Vagina (tissue), 2 donors: ENCODE measurements around the gene CCDC33. TPM values are rescaled to one million over a fixed set of nuclear protein-coding genes. Genes with fewer than 3 reads are reported as not detected.

Experiments used
- DNase-seq, 2 donors: peaks; one replicate each; pipeline ENCODE4 v3.0.0-alpha.2; 2017; ENCODE audit errors: extremely low spot score in 2 of 2
- H3K27ac ChIP-seq: fragments of 200-600 bp; sonication (generic); one replicate; pipeline ENCODE4 v1.5.1; 2019
- H3K27me3 ChIP-seq: fragments of 200-600 bp; sonication (generic); one replicate; pipeline ENCODE4 v1.5.1; 2019
- H3K36me3 ChIP-seq, 2 donors: fragments of 200-600 bp; sonication (generic); one replicate each; pipeline ENCODE4 v1.5.1; 2017 to 2019
- H3K4me1 ChIP-seq: fragments of 200-600 bp; sonication (generic); one replicate; pipeline ENCODE4 v1.5.1; 2019
- H3K4me3 ChIP-seq, 2 donors: fragments of 200-600 bp; sonication (generic); 1 replicate in 1 of 2; 2 replicates in 1 of 2; pipeline ENCODE4 v1.5.1; 2016 to 2019
- H3K9me3 ChIP-seq: fragments of 200-600 bp; sonication (generic); one replicate; pipeline ENCODE4 v1.5.1; 2019
- CTCF ChIP-seq, 3 experiments: fragments of 450-650 bp in 2 of 3; fragments of 200-600 bp in 1 of 3; sonication (generic) in 1 of 3; IDR thresholded peaks; one replicate each; pipeline ENCODE4 v1.5.1; 2017 to 2019; ENCODE audit warnings: antibody characterized with exemption in 3 of 3, mild to moderate bottlenecking in 2 of 3, moderate library complexity in 2 of 3
- POLR2A ChIP-seq, 2 donors: fragments of 450-650 bp; IDR thresholded peaks; one replicate each; pipeline ENCODE4 v1.6.1; 2017; ENCODE audit warnings: antibody characterized with exemption in 2 of 2, mild to moderate bottlenecking in 2 of 2, moderate library complexity in 2 of 2
- POLR2AphosphoS5 ChIP-seq, 2 donors: sonication (generic); formaldehyde crosslinking; IDR thresholded peaks; one replicate each; pipeline ENCODE4 v1.9.0; 2017; ENCODE audit warnings: antibody characterized with exemption in 2 of 2, mild to moderate bottlenecking in 2 of 2, low read depth in 1 of 2; ENCODE audit not compliant: insufficient read depth in 1 of 2
- intact Hi-C: fragments of 100-400 bp; cut with DNase I; formaldehyde crosslinking; loops from one replicate; pipeline ENCODE4 v1.15.1; 2023
- total RNA-seq: library from RNA; depleted of rRNA; stranded (reverse); fragments of >200 nt; gene quantifications from one replicate; pipeline ENCODE4 v1.2.3, GENCODE V29; 2016

Gene CCDC33
- total RNA-seq, 1 donor from 2014 or later: not detected

GRCh38 chr15:74245342-74245931, 9.3 kb downstream of the CCDC33 start:
- Histone ChIP-seq H3K27ac (no peak overlapping the region), H3K4me1 (peaks cover 20% of the 10 kb centered on the region), H3K36me3 (no peaks in the 10 kb centered on the region), H3K27me3 (no peaks in the 10 kb centered on the region), H3K9me3 (no peaks in the 10 kb centered on the region), H3K4me3 (no peak overlapping the region)
- intact Hi-C loops: no loop called here
- TF ChIP-seq CTCF (IDR thresholded peaks at IDR 0.05): no peak
- TF ChIP-seq POLR2AphosphoS5 (IDR thresholded peaks at IDR 0.05; ENCODE audit: insufficient read depth in 1 of 2, low read depth in 1 of 2): no peak
- no peak for TF ChIP-seq POLR2A (IDR thresholded peaks at IDR 0.05)
- DNase-seq: no peak

- no peaks in the 10 kb centered on the region for H3K36me3 ChIP-seq
- no peaks in the 10 kb centered on the region for H3K27me3 ChIP-seq
- no peak overlapping the region for H3K27ac ChIP-seq
- no peak for TF ChIP-seq POLR2A (IDR thresholded peaks at IDR 0.05)
- TF ChIP-seq CTCF (IDR thresholded peaks at IDR 0.05): no peak
- no peak for TF ChIP-seq POLR2AphosphoS5 (IDR thresholded peaks at IDR 0.05; ENCODE audit: insufficient read depth in 1 of 2, low read depth in 1 of 2)
- H3K4me3 ChIP-seq: no peak overlapping the region
- no peaks in the 10 kb centered on the region for H3K9me3 ChIP-seq
- intact Hi-C loops: no loop called here
- no peak for DNase-seq
- peaks cover 19% of the 10 kb centered on the region for H3K4me1 ChIP-seq
Observed at GRCh38 chr15:74250266-74250665, 14.1 kb downstream of the CCDC33 start.

GRCh38 chr15:74251131-74251811, 15.1 kb downstream of the CCDC33 start:
- TF ChIP-seq POLR2AphosphoS5 (IDR thresholded peaks at IDR 0.05; ENCODE audit: insufficient read depth in 1 of 2, low read depth in 1 of 2) (no peak), CTCF (IDR thresholded peaks at IDR 0.05) (no peak)
- no peaks in the 10 kb centered on the region for H3K27me3 ChIP-seq
- H3K9me3 ChIP-seq: no peaks in the 10 kb centered on the region
- peaks cover 12% of the 10 kb centered on the region for H3K4me1 ChIP-seq
- no peak overlapping the region for H3K27ac ChIP-seq
- no peak for DNase-seq
- no peaks in the 10 kb centered on the region for H3K36me3 ChIP-seq
- intact Hi-C loops: no loop called here
- no peak overlapping the region for H3K4me3 ChIP-seq

GRCh38 chr15:74252291-74252690, 16.2 kb downstream of the CCDC33 start:
- Histone ChIP-seq H3K4me1 (peaks cover 12% of the 10 kb centered on the region), H3K9me3 (no peaks in the 10 kb centered on the region), H3K4me3 (no peak overlapping the region), H3K27me3 (no peaks in the 10 kb centered on the region), H3K27ac (no peak overlapping the region), H3K36me3 (no peaks in the 10 kb centered on the region)
- TF ChIP-seq CTCF (IDR thresholded peaks at IDR 0.05) (no peak), POLR2AphosphoS5 (IDR thresholded peaks at IDR 0.05; ENCODE audit: insufficient read depth in 1 of 2, low read depth in 1 of 2) (no peak), POLR2A (IDR thresholded peaks at IDR 0.05) (no peak)
- intact Hi-C loops: no loop called here
- DNase-seq: no peak

GRCh38 chr15:74252721-74253120, 16.6 kb downstream of the CCDC33 start:
- intact Hi-C loops: no loop called here
- Histone ChIP-seq H3K36me3 (no peaks in the 10 kb centered on the region), H3K27ac (no peak overlapping the region), H3K27me3 (no peaks in the 10 kb centered on the region), H3K4me1 (peaks cover 12% of the 10 kb centered on the region), H3K4me3 (no peak overlapping the region), H3K9me3 (no peaks in the 10 kb centered on the region)
- no peak for DNase-seq
- TF ChIP-seq POLR2AphosphoS5 (IDR thresholded peaks at IDR 0.05; ENCODE audit: insufficient read depth in 1 of 2, low read depth in 1 of 2) (no peak), POLR2A (IDR thresholded peaks at IDR 0.05) (no peak), CTCF (IDR thresholded peaks at IDR 0.05) (no peak)
